H1 (cell line): ENCODE data around the gene SPATA6L. TPM values are rescaled to one million over a fixed set of nuclear protein-coding genes. Genes with fewer than 3 reads are reported as not detected.

Experiments used
- GTF2F1 ChIP-seq: IDR thresholded peaks from 2 replicates; pipeline ENCODE4 v1.6.1; 2012; ENCODE audit warnings: low read depth, low read length, improper control_type of control experiment, borderline replicate concordance
- SIRT6 ChIP-seq: IDR thresholded peaks from one replicate; pipeline ENCODE4 v1.7.1; 2012; ENCODE audit warnings: low read length, inconsistent platforms
- TAF7 ChIP-seq: optimal IDR thresholded peaks from 2 replicates; pipeline ENCODE3; 2011; ENCODE audit warnings: low read depth, mild to moderate bottlenecking, inconsistent platforms, low read length, moderate library complexity, borderline replicate concordance
- polyA plus RNA-seq, 7 experiments: library from polyadenylated mRNA; depleted of rRNA in 3 of 7; stranded (reverse) in 5 of 7; unstranded in 2 of 7; fragments of >200 nt in 5 of 7; fragments of 200-250 nt in 2 of 7; gene quantifications; 1 replicate in 5 of 7; 2 replicates in 1 of 7; 4 replicates in 1 of 7; pipeline versions ENCODE4 v1.2.1 to v1.2.3, GENCODE V29; 2011 to 2013; ENCODE audit warnings: missing spikeins in 2 of 7, mixed read lengths in 2 of 7
- total RNA-seq: library from RNA; stranded (reverse); fragmentation: NEBNext Ultra II Directional; extraction: Animal tissue kit (Norgen Biotek cat#: 25700); gene quantifications from 2 replicates; pipeline ENCODE4 v1.2.1, GENCODE V29; 2021

Gene SPATA6L
- total and polyA plus RNA-seq, 2 of the 8 experiments (the other 6 are each of a cell fraction or from before 2014, with no cell fraction given): 0.57 to 1.1 TPM

DNA sequence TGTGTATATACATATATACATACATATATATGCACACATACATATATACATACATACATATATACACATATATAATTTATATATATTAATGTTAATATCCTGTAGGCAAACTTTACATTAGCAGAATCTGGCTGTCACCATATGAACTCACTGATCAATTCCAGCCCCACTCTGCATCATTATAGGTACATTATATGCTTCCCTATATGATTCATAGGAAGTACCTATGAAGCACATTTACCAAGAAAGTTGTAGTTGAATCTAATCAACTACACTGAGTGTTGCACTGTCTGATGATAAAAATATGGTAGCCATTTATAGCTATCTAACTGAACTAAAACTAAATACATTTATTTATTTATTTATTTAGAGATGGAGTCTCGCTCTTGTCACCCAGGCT is 5.5 kb upstream of the SPATA6L start (continued):
- TF ChIP-seq TAF7 (no peak), GTF2F1 (no peak), SIRT6 (no peak)
